ENCODE measurements around the gene ERCC4.

DNA sequence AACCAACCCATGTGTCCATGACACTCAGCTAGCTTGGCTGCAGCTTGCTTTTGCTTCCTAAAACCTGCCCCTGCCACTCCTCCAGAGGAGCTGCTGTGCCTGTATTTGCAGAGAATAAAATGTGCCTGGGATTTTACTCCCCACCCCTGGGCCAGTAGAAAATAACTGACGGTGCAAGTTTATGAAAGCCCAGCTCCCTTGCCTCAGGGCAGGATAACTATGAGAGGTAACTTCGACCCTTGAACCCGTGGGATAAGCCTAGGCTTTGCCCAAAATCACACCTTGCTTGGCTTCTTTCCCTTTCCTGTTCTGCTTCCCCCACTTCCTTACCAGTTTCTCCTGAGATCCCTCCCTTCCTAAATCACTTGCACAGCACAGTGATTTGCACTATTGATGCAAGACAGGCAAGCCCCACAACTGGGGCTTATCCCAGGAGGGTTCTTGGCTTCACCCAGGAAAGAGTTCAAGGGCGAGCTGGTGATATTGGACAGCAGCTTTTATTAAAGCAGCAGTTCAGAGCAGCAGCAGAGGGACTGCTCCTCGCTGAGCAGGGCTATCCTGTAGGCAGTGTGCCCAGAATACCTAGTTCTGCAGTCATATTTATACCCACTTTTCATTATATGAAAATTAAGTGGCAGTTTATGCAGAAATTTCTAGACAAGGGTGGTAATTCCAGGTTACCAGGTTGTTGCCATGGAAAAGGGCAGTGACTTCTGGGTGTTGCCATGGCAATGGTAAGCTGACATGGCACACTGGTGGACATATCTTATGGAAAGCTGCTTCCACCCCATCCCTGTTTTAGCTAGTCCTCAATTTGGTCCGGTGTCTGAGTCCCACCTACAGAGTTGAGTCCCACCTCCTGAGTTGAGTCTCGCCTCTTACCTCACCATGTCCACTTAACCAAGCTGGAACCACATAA lies 6.3 kb upstream of the ERCC4 start:
- TF ChIP-seq POLR2A (IDR thresholded peaks at IDR 0.05) = no peak
- TF ChIP-seq, protein P1, sequence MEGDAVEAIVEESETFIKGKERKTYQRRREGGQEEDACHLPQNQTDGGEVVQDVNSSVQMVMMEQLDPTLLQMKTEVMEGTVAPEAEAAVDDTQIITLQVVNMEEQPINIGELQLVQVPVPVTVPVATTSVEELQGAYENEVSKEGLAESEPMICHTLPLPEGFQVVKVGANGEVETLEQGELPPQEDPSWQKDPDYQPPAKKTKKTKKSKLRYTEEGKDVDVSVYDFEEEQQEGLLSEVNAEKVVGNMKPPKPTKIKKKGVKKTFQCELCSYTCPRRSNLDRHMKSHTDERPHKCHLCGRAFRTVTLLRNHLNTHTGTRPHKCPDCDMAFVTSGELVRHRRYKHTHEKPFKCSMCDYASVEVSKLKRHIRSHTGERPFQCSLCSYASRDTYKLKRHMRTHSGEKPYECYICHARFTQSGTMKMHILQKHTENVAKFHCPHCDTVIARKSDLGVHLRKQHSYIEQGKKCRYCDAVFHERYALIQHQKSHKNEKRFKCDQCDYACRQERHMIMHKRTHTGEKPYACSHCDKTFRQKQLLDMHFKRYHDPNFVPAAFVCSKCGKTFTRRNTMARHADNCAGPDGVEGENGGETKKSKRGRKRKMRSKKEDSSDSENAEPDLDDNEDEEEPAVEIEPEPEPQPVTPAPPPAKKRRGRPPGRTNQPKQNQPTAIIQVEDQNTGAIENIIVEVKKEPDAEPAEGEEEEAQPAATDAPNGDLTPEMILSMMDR (IDR thresholded peaks at IDR 0.05) = no peak
